Endothelial cell (in vitro differentiated cells): Measurements from ENCODE around the gene RAB11FIP5. TPM values are rescaled to one million over a fixed set of nuclear protein-coding genes. Genes with fewer than 3 reads are reported as not detected.

ENCODE experiments used
- DNase-seq: peaks from one replicate; pipeline ENCODE4 v3.0.0; 2021; ENCODE audit warnings: low spot score
- H3K27ac Mint-ChIP-seq: one replicate; pipeline ENCODE4 v1.8.0; 2021; ENCODE audit warnings: mixed read lengths, inconsistent platforms; ENCODE audit not compliant: unreplicated experiment
- H3K27me3 Mint-ChIP-seq: one replicate; pipeline ENCODE4 v1.8.0; 2021; ENCODE audit warnings: mild to moderate bottlenecking, moderate library complexity, mixed read lengths, inconsistent platforms; ENCODE audit not compliant: unreplicated experiment
- H3K36me3 Mint-ChIP-seq: one replicate; pipeline ENCODE4 v1.8.0; 2021; ENCODE audit warnings: mild to moderate bottlenecking, low read depth, mixed read lengths, inconsistent platforms; ENCODE audit not compliant: unreplicated experiment
- H3K4me1 Mint-ChIP-seq: one replicate; pipeline ENCODE4 v1.8.0; 2021; ENCODE audit warnings: mild to moderate bottlenecking, mixed read lengths, inconsistent platforms; ENCODE audit not compliant: unreplicated experiment
- H3K4me3 Mint-ChIP-seq: one replicate; pipeline ENCODE4 v1.8.0; 2021; ENCODE audit warnings: mild to moderate bottlenecking, mixed read lengths, inconsistent platforms; ENCODE audit not compliant: unreplicated experiment
- H3K9me3 Mint-ChIP-seq: one replicate; pipeline ENCODE4 v1.8.0; 2021; ENCODE audit warnings: mixed read lengths, inconsistent platforms; ENCODE audit not compliant: unreplicated experiment
- total RNA-seq: library from RNA; stranded (reverse); fragmentation: NEBNext Ultra II Directional; extraction: Animal tissue kit (Norgen Biotek cat#: 25700); gene quantifications from one replicate; pipeline ENCODE4 v1.2.1, GENCODE V29; 2021; ENCODE audit not compliant: unreplicated experiment
- TF ChIP-seq, protein P1 (sequence below): fragments of 200-600 bp; sonication (generic); IDR thresholded peaks from one replicate; pipeline ENCODE4 v1.5.0; 2021; ENCODE audit warnings: antibody characterized with exemption; ENCODE audit not compliant: unreplicated experiment

RAB11FIP5 gene
- total RNA-seq, 1 donor from 2014 or later = 27.8 TPM

GRCh38 chr2:73034661-73035375 is 77.9 kb downstream of the RAB11FIP5 start:
- TF ChIP-seq, protein P1, sequence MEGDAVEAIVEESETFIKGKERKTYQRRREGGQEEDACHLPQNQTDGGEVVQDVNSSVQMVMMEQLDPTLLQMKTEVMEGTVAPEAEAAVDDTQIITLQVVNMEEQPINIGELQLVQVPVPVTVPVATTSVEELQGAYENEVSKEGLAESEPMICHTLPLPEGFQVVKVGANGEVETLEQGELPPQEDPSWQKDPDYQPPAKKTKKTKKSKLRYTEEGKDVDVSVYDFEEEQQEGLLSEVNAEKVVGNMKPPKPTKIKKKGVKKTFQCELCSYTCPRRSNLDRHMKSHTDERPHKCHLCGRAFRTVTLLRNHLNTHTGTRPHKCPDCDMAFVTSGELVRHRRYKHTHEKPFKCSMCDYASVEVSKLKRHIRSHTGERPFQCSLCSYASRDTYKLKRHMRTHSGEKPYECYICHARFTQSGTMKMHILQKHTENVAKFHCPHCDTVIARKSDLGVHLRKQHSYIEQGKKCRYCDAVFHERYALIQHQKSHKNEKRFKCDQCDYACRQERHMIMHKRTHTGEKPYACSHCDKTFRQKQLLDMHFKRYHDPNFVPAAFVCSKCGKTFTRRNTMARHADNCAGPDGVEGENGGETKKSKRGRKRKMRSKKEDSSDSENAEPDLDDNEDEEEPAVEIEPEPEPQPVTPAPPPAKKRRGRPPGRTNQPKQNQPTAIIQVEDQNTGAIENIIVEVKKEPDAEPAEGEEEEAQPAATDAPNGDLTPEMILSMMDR = no peak
- peaks cover 5% of the 10 kb centered on the region for H3K4me1 Mint-ChIP-seq

GRCh38 chr2:73033766-73034381 is 78.9 kb downstream of the RAB11FIP5 start:
- TF ChIP-seq, protein P1 = no peak
- Mint-ChIP-seq H3K27me3 (peaks cover 5% of the 10 kb centered on the region), H3K27ac (no peak overlapping the region), H3K36me3 (peaks cover 3% of the 10 kb centered on the region), H3K4me1 (peaks cover 5% of the 10 kb centered on the region), H3K4me3 (no peak overlapping the region), H3K9me3 (no peaks in the 10 kb centered on the region)
- no peak for DNase-seq

More at GRCh38 chr2:73034661-73035375, 77.9 kb downstream of the RAB11FIP5 start:
- peaks cover 3% of the 10 kb centered on the region for H3K36me3 Mint-ChIP-seq
- no peak overlapping the region for H3K4me3 Mint-ChIP-seq
- DNase-seq = no peak
- H3K27ac Mint-ChIP-seq = no peak overlapping the region
- no peaks in the 10 kb centered on the region for H3K9me3 Mint-ChIP-seq
- H3K27me3 Mint-ChIP-seq = peaks cover 5% of the 10 kb centered on the region

DNA sequence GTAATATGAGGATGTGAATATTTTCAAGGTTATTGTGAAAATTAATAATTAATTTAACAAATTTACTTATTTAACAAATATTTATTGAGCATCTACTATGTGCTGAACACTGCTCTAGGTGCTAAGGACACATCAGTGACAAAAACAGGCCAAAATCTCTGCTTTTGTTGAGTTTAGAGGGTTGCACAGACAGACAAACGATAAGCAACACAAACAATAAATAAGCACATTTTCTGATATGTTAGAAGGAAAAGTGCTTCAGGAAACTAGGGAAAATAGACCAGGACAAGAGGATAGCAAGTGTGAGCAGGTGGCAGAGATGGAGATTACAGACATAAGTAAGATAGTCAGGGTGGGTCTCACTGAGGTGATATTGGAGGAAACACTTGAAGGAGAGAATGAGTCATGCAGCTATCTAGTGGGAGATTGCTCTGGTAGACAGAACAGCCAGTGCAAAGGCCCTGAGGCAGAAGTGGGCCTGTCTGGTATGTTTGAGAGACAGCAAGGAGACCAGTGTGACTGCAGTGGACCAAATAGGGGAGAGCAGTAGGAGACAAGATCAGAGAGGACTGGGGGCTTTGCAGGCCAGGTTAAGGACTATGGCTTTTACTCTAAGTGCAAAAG is 79.5 kb downstream of the RAB11FIP5 start:
- Mint-ChIP-seq H3K4me1 (peaks cover 5% of the 10 kb centered on the region), H3K27me3 (peaks cover 5% of the 10 kb centered on the region), H3K36me3 (peaks cover 7% of the 10 kb centered on the region), H3K27ac (no peak overlapping the region), H3K9me3 (no peaks in the 10 kb centered on the region), H3K4me3 (no peak overlapping the region)
- TF ChIP-seq, protein P1 = no peak
- no peak for DNase-seq

- TF ChIP-seq, protein P1 = no peak
- H3K4me1 Mint-ChIP-seq = peaks cover 5% of the 10 kb centered on the region
- no peak overlapping the region for H3K4me3 Mint-ChIP-seq
- H3K36me3 Mint-ChIP-seq = peaks cover 11% of the 10 kb centered on the region
- peaks cover 5% of the 10 kb centered on the region for H3K27me3 Mint-ChIP-seq
- no peak overlapping the region for H3K27ac Mint-ChIP-seq
- no peaks in the 10 kb centered on the region for H3K9me3 Mint-ChIP-seq
- DNase-seq = no peak
Measured at GRCh38 chr2:73032702-73033097, 80.0 kb downstream of the RAB11FIP5 start.
